Tibial nerve (tissue), 4 donors: ENCODE results near the gene NT5M. TPM values are rescaled to one million over a fixed set of nuclear protein-coding genes. Genes with fewer than 3 reads are reported as not detected.

Source experiments
- DNase-seq, 2 donors: peaks; one replicate each; pipeline ENCODE4 v3.0.0-alpha.2; 2019; ENCODE audit warnings: low spot score in 2 of 2
- H3K27ac ChIP-seq, 4 donors: fragments of 200-600 bp; sonication (generic) in 3 of 4; one replicate each; pipeline ENCODE4 v1.5.1; 2017 to 2019; ENCODE audit warnings: mild to moderate bottlenecking in 1 of 4
- H3K27me3 ChIP-seq, 2 donors: fragments of 200-600 bp; sonication (generic) in 1 of 2; one replicate each; pipeline versions ENCODE4 v1.5.1 to v1.6.0; 2017 to 2019
- H3K36me3 ChIP-seq, 3 donors: fragments of 200-600 bp; sonication (generic); one replicate each; pipeline ENCODE4 v1.5.1; 2018 to 2019
- H3K4me1 ChIP-seq, 4 donors: fragments of 200-600 bp; sonication (generic) in 3 of 4; one replicate each; pipeline ENCODE4 v1.5.1; 2017 to 2019
- H3K4me3 ChIP-seq, 4 donors: fragments of 200-600 bp; sonication (generic) in 3 of 4; one replicate each; pipeline ENCODE4 v1.5.1; 2017 to 2019; ENCODE audit warnings: mild to moderate bottlenecking in 1 of 4, moderate library complexity in 1 of 4
- H3K9me3 ChIP-seq, 4 donors: fragments of 200-600 bp; sonication (generic) in 3 of 4; one replicate each; pipeline ENCODE4 v1.5.1; 2017 to 2019
- EP300 ChIP-seq, 2 donors: sonication (generic); formaldehyde crosslinking; IDR thresholded peaks; one replicate each; pipeline ENCODE4 v1.6.1; 2017; ENCODE audit warnings: antibody characterized with exemption in 2 of 2, mild to moderate bottlenecking in 1 of 2
- POLR2A ChIP-seq, 2 donors: fragments of 450-650 bp; IDR thresholded peaks; one replicate each; pipeline ENCODE4 v1.6.1; 2017; ENCODE audit warnings: antibody characterized with exemption in 2 of 2, mild to moderate bottlenecking in 2 of 2, moderate library complexity in 2 of 2
- WGBS, 2 donors: methylation state at CpG; one replicate each; pipeline ENCODE4 v1.1.5; 2018; 5-methylcytosine and 5-hydroxymethylcytosine counted together
- total RNA-seq, 4 donors: library from RNA; depleted of rRNA; stranded (reverse); fragments of >200 nt; gene quantifications; one replicate each; pipeline ENCODE4 v1.1.0, GENCODE V29; 2016
- TF ChIP-seq, protein P1 (sequence below), 5 experiments: fragments of 200-600 bp in 3 of 5; fragments of 450-650 bp in 2 of 5; sonication (generic) in 3 of 5; IDR thresholded peaks; one replicate each; pipeline ENCODE4 v1.5.1; 2016 to 2019; ENCODE audit warnings: antibody characterized with exemption in 5 of 5, mild to moderate bottlenecking in 3 of 5, moderate library complexity in 2 of 5

The NT5M gene
- total RNA-seq, 4 donors from 2014 or later, result 4.8 to 11.2 (median 7.7) TPM

DNA sequence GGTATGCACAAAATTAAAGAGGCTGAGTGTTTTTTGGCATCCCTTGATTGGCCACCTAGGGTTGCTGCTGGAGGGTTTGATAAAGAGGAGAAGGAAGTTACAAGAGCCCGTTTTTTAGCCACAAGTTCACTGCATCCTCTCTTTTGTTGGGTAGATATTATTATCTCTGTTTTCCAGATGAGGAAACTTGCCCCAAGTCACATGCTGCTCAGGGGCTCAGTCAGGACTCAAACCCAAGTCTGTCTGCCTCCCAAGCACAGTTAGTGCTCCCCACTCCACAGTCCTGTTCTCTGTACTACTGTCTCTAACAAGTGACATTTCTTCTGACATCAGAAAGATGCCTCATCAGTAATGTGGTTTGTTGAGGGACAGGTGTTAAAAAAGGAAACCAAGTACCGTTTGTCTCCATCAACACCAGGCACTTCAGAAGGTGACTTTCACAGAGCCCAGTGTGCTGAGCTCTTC, 1.4 kb downstream of the NT5M start:
- peaks cover 0 to 16% (median 0%) of the 10 kb centered on the region in 3 donors for H3K36me3 ChIP-seq
- WGBS, 2 donors, result 71 to 76% methylated on average over 2 of the region's 2 CpGs
- no peak for DNase-seq
- H3K9me3 ChIP-seq, result no peaks in the 10 kb centered on the region
- H3K27ac ChIP-seq, result no peak overlapping the region
- H3K4me1 ChIP-seq, result peaks cover 0 to 34% (median 16%) of the 10 kb centered on the region in 4 donors
- H3K4me3 ChIP-seq, result no peak overlapping the region
- TF ChIP-seq, protein P1, sequence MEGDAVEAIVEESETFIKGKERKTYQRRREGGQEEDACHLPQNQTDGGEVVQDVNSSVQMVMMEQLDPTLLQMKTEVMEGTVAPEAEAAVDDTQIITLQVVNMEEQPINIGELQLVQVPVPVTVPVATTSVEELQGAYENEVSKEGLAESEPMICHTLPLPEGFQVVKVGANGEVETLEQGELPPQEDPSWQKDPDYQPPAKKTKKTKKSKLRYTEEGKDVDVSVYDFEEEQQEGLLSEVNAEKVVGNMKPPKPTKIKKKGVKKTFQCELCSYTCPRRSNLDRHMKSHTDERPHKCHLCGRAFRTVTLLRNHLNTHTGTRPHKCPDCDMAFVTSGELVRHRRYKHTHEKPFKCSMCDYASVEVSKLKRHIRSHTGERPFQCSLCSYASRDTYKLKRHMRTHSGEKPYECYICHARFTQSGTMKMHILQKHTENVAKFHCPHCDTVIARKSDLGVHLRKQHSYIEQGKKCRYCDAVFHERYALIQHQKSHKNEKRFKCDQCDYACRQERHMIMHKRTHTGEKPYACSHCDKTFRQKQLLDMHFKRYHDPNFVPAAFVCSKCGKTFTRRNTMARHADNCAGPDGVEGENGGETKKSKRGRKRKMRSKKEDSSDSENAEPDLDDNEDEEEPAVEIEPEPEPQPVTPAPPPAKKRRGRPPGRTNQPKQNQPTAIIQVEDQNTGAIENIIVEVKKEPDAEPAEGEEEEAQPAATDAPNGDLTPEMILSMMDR (IDR thresholded peaks at IDR 0.05), result no peak
- TF ChIP-seq POLR2A (IDR thresholded peaks at IDR 0.05), result no peak
- no peak for TF ChIP-seq EP300 (IDR thresholded peaks at IDR 0.05)
- no peaks in the 10 kb centered on the region for H3K27me3 ChIP-seq

DNA sequence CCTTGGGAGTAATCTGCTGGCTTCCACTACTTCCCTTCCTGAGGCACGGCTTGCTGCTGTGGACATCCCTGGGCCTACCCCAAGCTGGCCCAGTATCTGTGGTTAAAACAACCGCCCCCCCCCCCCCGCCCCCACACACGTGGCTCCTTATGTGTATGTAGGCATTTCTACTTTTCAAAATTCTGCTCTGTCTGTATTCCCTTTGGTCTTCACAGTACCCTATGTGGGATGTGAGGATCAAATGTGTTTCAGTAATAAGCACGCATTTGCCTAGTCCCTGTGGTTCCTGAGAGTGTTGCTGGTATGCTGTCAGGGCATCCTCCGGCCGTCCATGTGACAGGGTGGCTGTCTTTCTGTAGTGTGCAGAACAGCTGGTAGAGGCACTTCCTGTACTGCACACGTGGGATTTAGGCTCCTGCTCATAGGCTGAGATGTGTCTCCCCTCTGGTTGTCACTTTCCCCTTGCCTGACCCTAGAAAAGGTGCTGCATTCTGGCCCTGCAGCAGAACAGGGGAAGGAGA, 2.2 kb downstream of the NT5M start:
- WGBS, 2 donors, result 50 to 54% methylated on average over 7 of the region's 8 CpGs
- Histone ChIP-seq H3K9me3 (no peaks in the 10 kb centered on the region), H3K27ac (no peak overlapping the region), H3K36me3 (peaks cover 0 to 21% (median 0%) of the 10 kb centered on the region in 3 donors), H3K4me1 (peaks cover 0 to 32% (median 15%) of the 10 kb centered on the region in 4 donors), H3K27me3 (no peaks in the 10 kb centered on the region), H3K4me3 (no peak overlapping the region)
- DNase-seq, result no peak
- TF ChIP-seq, protein P1 (IDR thresholded peaks at IDR 0.05), result no peak
- TF ChIP-seq POLR2A (IDR thresholded peaks at IDR 0.05), result no peak
- no peak for TF ChIP-seq EP300 (IDR thresholded peaks at IDR 0.05)

DNA sequence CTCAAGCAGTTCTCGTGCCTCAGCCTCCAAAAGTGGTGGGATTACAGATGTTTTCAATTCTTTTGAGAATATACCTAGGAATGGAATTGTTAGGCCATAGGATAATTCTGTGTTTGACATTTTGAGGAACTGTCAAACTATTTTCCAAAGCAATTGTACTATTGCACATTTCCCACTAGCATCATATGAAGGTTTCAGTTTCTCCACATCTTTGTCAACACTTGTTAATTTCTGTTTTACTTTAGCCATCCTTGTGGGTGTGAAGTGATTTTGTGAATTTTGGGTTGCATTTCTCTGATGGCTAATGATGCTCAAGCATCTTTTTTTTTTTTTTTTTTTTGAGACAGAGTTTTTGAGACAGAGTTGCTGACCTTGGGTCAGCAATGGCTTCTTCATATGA, 6.2 kb downstream of the NT5M start:
- Histone ChIP-seq H3K27me3 (no peaks in the 10 kb centered on the region), H3K36me3 (peaks cover 0 to 44% (median 0%) of the 10 kb centered on the region in 3 donors), H3K27ac (no peak overlapping the region), H3K4me3 (no peak overlapping the region), H3K9me3 (no peaks in the 10 kb centered on the region), H3K4me1 (peaks cover 0 to 15% (median 2%) of the 10 kb centered on the region in 4 donors)
- TF ChIP-seq, protein P1 (IDR thresholded peaks at IDR 0.05), result no peak
- 97 to 100% methylated on average over 1 of the region's 1 CpG for WGBS, 2 donors
- DNase-seq, result no peak

DNA sequence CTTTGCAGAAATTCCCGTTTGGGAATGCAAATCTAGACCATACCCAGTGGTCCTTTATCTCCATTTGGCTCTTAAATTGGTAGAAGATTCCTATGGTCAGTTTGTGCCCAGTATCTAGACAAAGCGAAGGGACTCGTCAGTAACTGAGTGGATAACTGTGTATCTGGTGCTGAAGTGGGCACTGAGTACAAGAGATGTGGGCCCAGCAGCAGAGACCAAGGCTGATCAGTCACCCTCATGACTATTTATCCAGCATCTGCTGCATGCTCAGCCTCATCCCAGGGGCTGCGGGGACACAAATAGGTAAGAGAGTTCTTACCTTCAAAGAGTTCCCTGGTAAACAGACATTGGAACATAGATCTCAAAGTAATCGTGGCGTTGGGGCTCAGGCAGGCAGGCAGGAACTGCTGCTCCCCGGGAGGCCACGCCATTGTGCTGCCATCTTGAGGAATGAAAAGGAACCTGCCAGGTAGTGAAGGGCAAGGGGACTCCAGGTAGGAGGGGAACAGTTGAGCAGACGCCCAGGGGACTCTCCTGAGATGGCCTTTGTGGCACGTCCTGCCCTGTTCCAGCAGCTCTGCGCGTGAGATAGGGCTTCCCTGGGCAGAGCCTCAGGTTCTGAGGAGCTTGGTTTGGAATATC, 10.3 kb downstream of the NT5M start:
- no peak overlapping the region for H3K27ac ChIP-seq
- H3K4me1 ChIP-seq, result no peaks in the 10 kb centered on the region
- no peak for DNase-seq
- TF ChIP-seq EP300 (IDR thresholded peaks at IDR 0.05) (no peak), POLR2A (IDR thresholded peaks at IDR 0.05) (no peak)
- TF ChIP-seq, protein P1 (IDR thresholded peaks at IDR 0.05), result peak in 4 of 5 experiments; percentile 19 to 41 (median 26)
- peaks cover 0 to 49% (median 0%) of the 10 kb centered on the region in 3 donors for H3K36me3 ChIP-seq
- no peak overlapping the region for H3K4me3 ChIP-seq
- no peaks in the 10 kb centered on the region for H3K9me3 ChIP-seq
- 64 to 75% methylated on average over 12 of the region's 12 CpGs for WGBS, 2 donors
- no peaks in the 10 kb centered on the region for H3K27me3 ChIP-seq

DNA sequence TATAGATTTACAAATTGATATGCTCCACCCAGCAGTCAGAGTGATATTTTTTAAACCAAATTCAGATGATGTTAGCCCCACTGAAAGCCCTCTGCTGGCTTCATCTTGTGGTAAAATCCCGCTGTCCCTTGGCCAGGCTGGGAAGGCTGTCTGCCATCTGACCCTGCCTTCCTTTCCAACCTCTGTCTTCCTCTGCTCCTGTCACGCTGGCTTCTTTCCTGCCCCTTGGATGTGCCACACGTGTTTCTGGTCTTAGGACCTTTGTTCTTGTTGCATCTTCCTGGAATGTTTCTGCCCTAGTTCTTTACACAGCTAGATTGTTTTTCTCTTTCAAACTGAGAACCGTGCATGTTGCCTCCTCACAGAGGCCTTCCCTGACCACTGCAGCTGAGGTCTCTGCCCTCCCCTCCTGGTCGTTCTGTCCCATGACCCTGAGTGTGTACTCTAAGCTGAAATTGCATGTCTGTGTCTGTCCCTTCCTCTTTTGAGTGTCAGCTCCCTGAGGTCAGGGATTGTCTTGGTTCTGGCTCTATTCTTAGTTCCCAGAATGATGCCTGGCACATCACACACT, 11.4 kb downstream of the NT5M start:
- H3K9me3 ChIP-seq, result no peaks in the 10 kb centered on the region
- H3K36me3 ChIP-seq, result peaks cover 0 to 40% (median 0%) of the 10 kb centered on the region in 3 donors
- H3K4me1 ChIP-seq, result no peaks in the 10 kb centered on the region
- no peak overlapping the region for H3K4me3 ChIP-seq
- no peaks in the 10 kb centered on the region for H3K27me3 ChIP-seq
- TF ChIP-seq POLR2A (IDR thresholded peaks at IDR 0.05) (no peak), EP300 (IDR thresholded peaks at IDR 0.05) (no peak)
- TF ChIP-seq, protein P1 (IDR thresholded peaks at IDR 0.05), result no peak
- 42 to 53% methylated on average over 5 of the region's 5 CpGs for WGBS, 2 donors
- no peak for DNase-seq
- H3K27ac ChIP-seq, result no peak overlapping the region
